Hypothalamus (tissue), 51 donors: Measurements from ENCODE around the gene VPS18.
A peak's percentile ranks its signal among the peaks of the same experiment; 100 is the strongest.

Experiments
- DNase-seq, 51 donors: peaks; one replicate each; lab custom pipeline; 2025; lab: John Stamatoyannopoulos, UW

The VPS18 gene

DNA sequence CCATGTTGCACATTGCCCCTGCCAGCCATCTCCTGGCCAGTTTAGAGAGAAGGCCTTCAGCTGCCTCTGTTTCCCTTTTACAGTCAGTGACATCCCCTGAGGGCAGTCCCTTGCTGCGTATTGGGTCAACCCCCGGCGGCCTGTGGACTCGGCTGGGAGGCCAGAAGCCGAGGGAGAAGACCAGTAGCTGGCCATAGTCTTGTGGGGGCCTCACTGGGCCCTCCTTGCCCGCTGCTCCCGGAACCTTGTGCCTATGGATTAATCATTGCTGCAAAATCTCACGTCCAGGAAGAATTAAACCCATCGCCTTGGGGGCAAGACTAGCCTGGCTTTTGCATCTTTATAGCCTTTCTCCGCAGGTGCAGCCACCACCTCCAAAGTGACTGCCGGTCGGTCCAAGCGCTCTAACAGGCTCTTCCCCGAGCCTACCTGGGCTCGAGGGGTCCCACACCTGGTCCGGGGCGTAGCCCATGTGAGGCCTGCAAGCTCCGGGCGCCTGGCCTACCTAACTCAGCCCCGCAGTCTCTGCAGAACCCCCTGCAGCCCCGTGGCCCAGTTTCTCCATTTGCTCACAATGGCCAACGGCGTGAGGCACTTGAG lies 58.2 kb downstream of the VPS18 start:
- no peak for DNase-seq

DNA sequence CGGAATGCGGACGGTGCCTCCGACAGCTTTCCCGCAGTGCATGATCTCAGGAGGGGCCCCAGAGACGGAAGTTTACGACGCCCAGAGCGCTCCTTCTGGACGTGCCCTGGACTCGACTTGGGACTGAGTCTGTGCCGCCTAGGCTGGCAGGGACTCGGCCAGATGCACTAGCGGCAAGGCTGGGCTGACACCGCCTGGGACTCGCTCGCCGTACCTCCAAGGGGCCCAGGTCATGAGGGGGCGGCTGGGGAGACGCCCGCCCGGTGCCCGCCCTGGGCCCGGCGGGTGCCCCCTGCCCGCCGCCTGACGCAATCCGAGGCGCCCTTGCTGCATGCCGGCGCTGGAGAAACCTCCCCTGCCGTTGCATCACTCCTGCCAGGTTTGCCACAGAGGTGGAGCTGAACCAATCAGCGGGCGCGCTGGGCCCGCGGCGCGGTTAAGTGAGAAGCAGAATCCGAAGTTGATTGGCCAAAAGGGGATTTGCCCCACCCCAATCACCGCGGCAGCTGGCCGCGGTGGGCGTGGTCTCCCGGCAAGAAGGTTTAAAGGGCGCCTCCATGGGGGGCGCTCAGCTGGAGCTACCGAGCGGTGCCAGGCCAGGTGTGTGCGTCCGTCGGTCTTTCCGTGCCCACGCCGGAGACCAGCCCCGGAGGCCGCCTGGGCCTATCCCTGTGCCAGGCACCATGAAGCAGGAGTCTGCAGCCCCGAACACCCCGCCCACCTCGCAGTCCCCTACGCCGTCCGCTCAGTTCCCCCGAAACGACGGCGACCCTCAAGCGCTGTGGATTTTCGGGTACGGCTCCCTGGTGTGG lies 58.9 kb downstream of the VPS18 start, which contains the start of gene CHAC1:
TSS of gene CHAC1 (plus strand) at position 571 of the 812 bp plus-strand sequence. CDS start at position 684, 113 bp downstream.
- DNase-seq = peak; percentile 24 to 95 (median 85)
